HG02852 (cell line): ENCODE measurements around the gene NDC1.
"Not testable (repeated sequence)": the region's sequence is repeated elsewhere in the genome, so short reads cannot be mapped to it uniquely, and the experiment has no call there.

Source experiments
- ATAC-seq: cut with Tn5 transposase; IDR thresholded peaks from one replicate; pipeline ENCODE4 v1.9.1; 2021; ENCODE audit warnings: mild to moderate bottlenecking, moderate library complexity; ENCODE audit not compliant: unreplicated experiment

The NDC1 gene

GRCh38 chr1:53825306-53825705 is 12.8 kb downstream of the NDC1 start:
- ATAC-seq: no peak

GRCh38 chr1:53822931-53823330 is 15.2 kb downstream of the NDC1 start:
- ATAC-seq: no peak

GRCh38 chr1:53821380-53821779 is 16.7 kb downstream of the NDC1 start:
- no peak for ATAC-seq

GRCh38 chr1:53819387-53819786 is 18.7 kb downstream of the NDC1 start:
- ATAC-seq: no peak

GRCh38 chr1:53816584-53816983 is 21.5 kb downstream of the NDC1 start:
- not testable (repeated sequence) for ATAC-seq

- ATAC-seq: not testable (repeated sequence)
Measured at GRCh38 chr1:53815484-53815883, 22.6 kb downstream of the NDC1 start.

GRCh38 chr1:53811414-53811851 is 26.7 kb downstream of the NDC1 start:
- ATAC-seq: no peak

GRCh38 chr1:53810497-53810896 is 27.6 kb downstream of the NDC1 start:
- ATAC-seq: no peak

- no peak for ATAC-seq
Measured at GRCh38 chr1:53810007-53810406, 28.1 kb downstream of the NDC1 start.

GRCh38 chr1:53807916-53808315 is 30.2 kb downstream of the NDC1 start:
- no peak for ATAC-seq

- no peak for ATAC-seq
Measured at GRCh38 chr1:53804791-53805505, 33.1 kb downstream of the NDC1 start.

GRCh38 chr1:53804181-53804580 is 33.9 kb downstream of the NDC1 start:
- no peak for ATAC-seq

- ATAC-seq: no peak
Measured at GRCh38 chr1:53800621-53801020, 37.5 kb downstream of the NDC1 start.

GRCh38 chr1:53799141-53799540 is 39.0 kb downstream of the NDC1 start:
- ATAC-seq: no peak

- no peak for ATAC-seq
Measured at GRCh38 chr1:53792806-53793205, 45.3 kb downstream of the NDC1 start.

- ATAC-seq: no peak
Measured at GRCh38 chr1:53787655-53788054, 50.4 kb downstream of the NDC1 start.

- no peak for ATAC-seq
Measured at GRCh38 chr1:53783056-53783455, 55.0 kb downstream of the NDC1 start.

- ATAC-seq: no peak
Measured at GRCh38 chr1:53781654-53782053, 56.4 kb downstream of the NDC1 start.

GRCh38 chr1:53777272-53777671 is 60.8 kb downstream of the NDC1 start:
- ATAC-seq: no peak

- no peak for ATAC-seq
Measured at GRCh38 chr1:53771648-53772047, 66.4 kb downstream of the NDC1 start.

GRCh38 chr1:53769780-53770179 is 68.3 kb downstream of the NDC1 start:
- no peak for ATAC-seq

GRCh38 chr1:53769184-53769583 is 68.9 kb downstream of the NDC1 start:
- no peak for ATAC-seq

GRCh38 chr1:53766831-53767405 is 71.2 kb downstream of the NDC1 start:
- ATAC-seq: no peak
